GM19043 (cell line): ENCODE measurements around the gene SH3BP5.
"Not testable (repeated sequence)": the region's sequence is repeated elsewhere in the genome, so short reads cannot be mapped to it uniquely, and the experiment has no call there.

Source experiments
- ATAC-seq: cut with Tn5 transposase; IDR thresholded peaks from one replicate; pipeline ENCODE4 v1.9.1; 2021; ENCODE audit warnings: low read depth; ENCODE audit not compliant: unreplicated experiment

Gene SH3BP5, protein sequence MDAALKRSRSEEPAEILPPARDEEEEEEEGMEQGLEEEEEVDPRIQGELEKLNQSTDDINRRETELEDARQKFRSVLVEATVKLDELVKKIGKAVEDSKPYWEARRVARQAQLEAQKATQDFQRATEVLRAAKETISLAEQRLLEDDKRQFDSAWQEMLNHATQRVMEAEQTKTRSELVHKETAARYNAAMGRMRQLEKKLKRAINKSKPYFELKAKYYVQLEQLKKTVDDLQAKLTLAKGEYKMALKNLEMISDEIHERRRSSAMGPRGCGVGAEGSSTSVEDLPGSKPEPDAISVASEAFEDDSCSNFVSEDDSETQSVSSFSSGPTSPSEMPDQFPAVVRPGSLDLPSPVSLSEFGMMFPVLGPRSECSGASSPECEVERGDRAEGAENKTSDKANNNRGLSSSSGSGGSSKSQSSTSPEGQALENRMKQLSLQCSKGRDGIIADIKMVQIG

DNA sequence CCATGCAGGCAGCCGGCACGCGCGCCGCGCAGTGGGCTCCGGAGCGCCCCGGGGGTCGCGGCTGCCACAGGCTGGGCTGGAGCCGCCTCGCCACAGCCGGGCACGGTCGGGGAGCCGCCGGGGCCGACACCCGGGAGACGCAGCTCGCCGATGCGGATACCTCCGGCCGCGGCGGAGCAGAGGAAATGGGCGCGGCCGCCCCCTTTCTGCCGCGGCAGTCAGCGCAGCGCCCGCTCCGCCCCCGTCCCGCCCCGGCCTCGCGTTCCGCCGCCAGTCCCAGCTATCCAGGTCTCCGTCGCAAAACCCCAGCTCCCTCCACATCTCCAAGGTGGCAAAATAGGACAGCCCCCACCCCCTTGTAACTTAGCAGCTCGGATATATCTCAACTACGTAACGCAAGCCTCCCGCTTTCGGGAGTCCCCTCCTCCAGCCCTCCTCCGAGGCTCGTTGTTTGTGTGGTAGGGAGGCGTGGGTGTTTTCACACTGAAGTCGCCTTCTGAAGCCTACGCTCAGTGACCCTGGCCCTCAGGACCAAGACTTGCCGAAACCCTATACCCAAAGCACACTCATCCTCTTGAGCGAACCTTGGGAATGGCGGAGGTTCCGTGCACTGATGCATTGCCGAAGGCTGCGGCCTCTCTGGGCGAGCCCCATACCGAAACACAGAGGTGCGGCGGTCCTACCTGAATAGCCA, at the start of gene SH3BP5:
Gene SH3BP5, minus strand, starts transcription at position 182 of the 694 bp plus-strand sequence. Its CDS starts 178 bp downstream, at position 4.
- peak; percentile 78 for ATAC-seq

DNA sequence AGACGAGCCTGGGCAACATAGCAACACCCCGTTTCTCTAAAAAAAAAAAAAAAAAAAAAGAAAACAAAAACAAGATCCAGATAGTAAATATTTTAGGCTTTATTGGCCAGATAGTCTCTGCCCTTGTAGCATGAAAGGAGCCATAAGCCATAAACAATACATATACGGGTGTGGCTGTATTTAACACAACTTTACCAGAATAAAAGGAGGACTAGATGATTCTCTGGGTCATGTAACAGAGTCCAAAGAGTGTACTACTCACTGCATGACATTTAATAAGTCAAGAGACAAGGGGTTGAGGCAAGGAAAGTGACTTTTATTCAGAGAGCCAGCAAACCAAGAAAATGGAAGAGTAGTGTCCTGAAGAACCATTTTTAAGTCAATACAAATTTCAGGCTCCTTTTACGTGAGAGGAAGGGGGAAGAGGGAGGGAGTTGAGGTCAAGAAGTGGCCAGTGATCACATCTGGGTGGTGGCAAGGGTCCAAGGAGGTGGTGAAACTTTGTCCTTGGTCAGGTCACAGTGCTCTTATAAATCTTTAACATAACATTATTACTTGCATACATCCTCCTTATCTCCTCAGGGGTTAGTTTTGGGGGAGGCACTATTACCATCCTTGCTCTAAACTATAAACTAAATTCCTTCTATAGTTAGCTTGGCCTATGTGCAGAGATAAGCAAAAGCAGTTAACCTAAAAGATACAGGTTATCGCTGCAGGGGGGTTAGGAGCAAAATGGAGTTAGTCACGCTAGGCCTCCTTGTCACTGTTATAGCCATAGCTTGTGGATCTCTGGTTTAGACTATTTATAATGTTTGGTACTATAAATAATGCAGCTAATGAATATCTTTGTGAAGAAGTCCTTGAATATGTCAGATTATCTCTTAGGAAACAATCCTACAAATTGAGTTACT, 48.8 kb upstream of the SH3BP5 start:
- no peak for ATAC-seq

DNA sequence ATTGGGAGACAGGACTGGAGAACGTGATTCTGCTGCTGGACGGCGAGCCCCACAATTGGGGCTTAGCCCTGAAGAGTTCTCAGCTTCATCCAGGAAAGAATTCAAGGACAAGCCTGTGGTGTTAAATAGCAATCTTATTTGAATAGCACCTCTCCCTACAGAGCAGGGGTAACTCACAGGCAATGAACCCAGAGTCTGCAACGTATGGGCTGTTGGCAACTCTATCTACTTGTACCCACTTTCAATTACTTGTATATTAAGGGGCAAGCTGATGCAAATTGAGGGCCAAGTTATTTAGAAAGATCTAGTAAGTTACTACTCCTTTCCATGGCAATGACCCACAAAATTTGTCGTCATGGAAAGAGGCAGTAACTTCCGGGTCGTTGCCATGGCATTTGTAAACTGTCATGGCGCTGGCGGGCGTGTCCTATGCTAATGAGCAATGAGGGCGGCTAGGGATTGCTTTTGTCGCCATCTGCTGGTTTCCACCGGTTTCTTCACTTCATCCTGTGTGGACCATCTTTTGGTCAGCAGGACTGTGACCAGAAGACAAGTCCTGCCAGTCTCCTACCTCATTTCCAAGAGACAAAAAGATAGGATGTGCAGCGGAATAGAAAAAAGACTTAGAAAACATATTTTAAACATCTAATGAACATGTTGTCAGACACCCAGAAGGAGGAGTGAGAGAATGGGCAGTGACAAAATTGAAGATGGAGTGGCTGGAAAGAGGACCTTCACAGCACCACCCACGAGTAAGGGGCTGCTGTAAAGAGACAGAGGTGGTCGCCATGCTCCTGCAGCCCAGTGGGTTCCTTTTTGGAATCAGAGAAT, 45.8 kb upstream of the SH3BP5 start:
- peak; percentile 91 for ATAC-seq

DNA sequence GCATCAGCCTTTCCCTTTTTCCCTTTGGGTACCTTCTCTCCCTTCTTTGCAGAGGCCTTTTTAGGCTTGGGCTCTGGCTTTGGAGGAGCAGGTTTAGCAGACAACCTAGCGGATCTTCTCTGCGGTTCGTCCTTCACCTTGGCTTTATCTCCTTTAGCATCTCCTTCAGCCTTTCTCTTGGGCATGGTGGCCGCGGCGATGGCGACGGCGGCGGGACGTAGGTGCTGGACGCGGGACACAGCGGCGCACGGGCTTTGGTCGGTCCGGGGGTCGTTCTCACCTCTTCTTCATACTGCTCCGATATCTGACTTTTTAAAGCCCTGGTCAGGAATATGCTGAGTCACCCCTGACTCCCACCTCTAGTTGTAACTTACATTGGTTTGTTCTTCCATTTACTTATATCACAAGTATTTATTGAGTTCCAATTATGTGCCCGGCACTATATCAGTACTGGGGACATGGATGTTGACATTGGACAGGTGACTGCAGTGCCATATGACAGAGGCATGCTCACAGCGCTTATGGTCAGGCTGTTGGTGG, 43.1 kb upstream of the SH3BP5 start:
- no peak for ATAC-seq

DNA sequence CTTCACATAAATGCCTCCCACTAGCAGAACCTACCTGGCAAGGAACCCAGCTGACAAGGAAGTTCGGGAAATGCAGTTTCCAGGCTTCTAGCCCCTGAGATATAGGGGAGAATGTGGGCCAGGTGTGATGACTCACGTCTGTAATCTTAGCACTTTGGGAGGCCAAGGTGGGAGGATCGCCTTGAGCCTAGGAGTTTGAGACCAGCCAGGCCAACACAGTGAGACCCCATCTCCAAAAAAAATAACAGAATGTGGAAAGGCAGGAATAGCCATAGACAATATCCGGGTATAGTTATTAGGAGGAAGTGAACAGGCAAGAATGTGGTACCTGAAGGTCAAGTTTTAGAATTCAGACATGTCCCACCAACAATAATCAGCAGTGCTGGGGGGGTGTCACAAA, 40.5 kb upstream of the SH3BP5 start:
- no peak for ATAC-seq

DNA sequence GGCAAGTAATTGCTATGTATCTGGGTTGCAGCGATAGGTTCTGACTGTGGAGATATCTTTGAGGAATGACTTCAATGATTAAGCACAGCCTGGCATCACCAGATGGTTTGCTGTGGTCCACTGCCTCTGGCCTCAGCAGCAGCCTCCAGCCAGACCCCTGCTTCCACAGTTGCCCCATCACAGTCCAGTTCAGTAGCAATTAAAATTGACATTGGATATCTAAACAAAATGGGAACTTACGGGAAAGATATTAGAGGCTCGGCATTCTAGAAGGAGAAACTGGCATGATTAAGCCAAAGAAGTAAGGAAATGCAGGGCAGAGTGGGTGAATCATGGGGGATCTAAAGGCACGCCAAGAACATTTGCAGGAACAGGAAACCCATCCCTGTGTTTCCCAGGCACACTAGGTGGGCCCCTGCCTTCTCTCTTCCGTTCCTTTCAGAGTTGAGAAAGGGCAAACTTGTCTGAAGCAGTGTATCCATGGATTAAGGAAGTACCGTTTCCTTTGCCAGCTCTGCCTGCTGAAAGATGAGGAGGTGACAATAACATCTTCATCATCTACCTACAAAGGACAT, 36.3 kb upstream of the SH3BP5 start:
- no peak for ATAC-seq

DNA sequence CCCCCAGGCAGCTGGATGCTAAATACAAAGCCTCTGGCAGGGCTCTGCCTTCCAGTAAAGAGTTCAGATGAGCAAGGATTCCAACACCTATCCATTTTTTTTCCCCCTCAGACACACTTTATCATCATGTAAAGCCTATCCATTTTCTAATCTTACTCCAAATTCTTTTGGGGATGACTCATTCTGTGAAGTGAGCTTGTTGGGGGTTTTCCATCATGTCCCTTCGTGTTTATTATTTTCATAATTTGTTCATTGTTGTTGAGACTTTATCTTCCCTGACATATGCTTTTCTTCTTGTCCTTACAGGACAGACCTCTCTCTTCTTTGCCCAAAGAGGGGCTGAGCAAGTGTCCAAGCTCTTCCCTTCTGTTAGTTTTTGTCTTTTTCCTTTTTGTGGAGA, 34.7 kb upstream of the SH3BP5 start:
- no peak for ATAC-seq

DNA sequence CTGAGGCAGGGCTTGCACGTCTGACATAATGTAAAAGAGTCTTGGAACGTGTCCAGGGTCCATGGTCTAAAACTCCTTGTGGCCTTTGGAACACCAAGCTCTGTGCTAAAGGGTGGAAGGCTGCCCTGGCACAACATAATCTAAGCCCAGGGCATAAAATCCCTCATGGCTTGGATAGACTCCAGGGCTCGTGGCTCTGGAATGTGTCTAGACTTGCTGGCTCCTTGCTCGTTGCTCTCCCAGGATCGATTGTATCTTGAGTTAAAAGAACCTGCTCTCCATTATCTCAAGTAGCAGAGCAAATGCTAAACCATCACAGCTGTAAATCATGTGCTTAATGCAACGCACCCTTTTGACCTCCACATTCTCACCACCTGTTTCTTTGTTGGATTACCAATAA, 31.7 kb upstream of the SH3BP5 start:
- ATAC-seq = not testable (repeated sequence)

DNA sequence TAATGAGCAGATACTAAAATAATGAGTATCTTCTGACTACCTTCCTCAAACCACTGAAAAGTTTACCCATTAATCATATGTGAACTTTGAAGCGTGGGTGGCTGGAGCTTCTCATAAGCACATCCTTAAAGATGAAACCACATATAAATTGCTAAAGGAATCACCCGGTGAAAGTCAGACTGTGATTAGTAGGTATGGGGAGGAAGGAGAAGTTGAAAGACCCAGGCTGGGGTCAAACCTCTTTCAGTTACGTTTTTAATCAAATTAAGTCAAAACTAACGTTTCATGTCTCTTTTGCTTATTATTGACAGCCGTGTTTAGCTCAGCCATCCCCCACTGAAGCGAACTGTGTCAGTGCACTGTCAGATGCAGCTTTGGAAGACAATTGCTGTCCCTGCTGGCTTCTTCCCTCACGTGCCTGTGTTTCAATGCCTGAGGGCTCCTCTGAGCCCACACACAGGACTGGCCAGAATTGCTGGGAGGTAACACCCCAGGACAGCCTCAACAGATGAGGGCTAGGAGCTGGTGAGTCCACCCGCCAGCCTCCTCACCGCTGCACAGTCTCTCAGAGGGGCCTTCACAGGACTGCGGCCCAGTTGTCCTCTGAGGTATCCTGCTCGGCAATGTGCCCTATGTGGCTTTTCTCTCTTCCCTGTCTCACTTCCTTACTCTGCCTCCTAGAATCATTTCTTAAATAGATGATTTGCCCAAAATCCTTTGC, 29.3 kb upstream of the SH3BP5 start:
- peak; percentile 83 for ATAC-seq

DNA sequence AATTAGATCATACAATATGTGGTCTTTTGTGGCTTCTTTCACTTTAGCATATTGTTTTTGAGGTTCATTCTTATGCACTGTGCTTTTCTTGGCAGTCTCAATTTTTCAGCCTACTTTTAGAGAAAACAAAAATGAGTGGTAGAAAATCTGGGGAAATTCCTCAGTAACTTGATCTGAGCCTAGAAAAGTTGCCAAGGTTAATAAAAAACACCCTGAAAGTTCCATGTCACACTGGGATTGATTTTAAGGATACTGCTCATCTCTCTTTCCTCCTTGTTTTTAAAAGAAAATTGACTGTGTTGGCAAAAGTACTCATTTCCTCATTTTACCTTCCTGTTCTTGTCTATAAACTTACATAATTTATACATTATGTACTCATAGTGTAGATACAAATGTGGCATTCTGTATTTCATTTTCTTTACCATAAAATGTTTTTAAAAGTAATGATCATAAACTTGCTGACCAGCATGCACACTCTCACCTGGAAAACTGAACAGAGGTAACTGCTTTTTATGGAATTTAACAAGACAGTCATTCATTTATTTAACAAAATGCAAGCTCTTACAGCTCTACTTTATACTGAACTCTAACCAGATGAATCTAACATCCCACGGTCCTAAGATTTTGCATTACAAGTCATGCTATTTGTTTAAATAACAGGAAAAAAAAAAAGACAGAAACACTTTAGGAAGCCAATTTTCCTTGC, 28.6 kb upstream of the SH3BP5 start:
- ATAC-seq = no peak

DNA sequence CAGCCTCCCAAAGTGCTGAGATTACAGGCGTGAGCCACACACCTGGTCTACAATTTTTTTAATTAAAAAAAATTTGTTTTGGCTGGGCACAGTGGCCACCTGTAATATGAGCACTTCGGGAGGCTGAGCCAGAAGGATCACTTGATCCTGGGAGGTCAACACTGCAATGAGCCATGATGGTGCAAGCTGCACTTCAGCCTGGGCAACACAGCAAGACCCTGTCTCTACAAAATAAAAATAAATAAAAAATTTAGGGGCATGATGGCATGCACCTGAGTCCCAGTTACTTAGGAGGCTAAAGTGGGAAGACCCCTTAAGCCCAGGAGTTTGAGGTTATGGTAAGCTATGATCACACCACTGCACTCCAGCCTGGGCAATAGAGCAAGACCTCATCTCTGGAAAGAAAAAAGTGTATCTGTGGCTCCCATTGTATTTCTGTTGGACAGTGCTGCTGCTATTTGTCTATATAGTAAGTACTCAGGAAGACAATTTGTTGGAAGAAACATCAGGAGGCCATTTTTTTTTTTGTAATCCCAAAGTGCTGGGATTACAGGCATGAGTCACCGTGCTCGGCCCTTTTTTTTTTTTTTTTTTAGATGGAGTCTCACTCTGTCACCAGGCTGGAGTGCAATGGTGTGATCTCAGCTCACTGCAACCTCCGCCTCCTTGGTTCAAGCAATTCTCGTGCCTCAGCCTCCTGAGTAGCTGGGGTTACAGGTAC, 27.5 kb upstream of the SH3BP5 start:
- no peak for ATAC-seq

DNA sequence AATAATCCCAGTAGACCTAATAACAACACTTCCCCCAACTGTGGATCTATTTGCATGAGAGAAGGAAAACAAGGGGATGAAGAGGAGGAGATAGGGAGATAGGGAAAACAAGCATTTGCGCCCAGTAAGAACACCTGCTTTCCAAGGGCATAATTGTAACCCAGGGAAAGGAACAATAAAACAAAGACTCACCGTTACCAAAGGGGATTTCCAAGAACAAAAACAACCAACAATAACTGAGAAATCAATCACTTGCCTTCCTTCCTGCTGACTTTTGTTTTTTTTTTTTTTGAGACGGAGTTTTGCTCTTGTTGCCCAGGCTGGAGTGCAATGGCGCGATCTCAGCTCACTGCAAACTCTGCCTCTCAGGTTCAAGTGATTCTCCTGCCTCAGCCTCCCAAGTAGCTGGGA, 24.3 kb upstream of the SH3BP5 start:
- not testable (repeated sequence) for ATAC-seq

DNA sequence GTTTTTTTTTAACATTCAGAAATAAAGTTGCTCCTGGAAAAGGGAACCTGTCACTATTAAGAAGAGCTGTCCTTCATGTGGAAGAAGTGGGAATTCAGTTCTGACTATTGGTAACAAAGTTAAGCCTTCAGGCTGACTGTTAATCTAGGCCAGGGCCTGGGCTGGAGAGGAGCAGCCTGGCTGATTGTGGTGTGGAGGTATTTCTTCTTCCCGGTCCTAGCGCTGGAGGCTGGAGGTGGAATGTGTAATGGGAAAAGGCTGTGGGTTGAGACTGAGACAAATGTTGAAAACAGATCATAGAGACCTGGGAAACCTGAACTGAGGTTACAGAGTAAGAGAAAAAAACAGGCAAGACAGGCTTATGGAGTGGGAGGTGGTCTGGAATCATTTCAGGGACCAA, 23.8 kb upstream of the SH3BP5 start:
- no peak for ATAC-seq

DNA sequence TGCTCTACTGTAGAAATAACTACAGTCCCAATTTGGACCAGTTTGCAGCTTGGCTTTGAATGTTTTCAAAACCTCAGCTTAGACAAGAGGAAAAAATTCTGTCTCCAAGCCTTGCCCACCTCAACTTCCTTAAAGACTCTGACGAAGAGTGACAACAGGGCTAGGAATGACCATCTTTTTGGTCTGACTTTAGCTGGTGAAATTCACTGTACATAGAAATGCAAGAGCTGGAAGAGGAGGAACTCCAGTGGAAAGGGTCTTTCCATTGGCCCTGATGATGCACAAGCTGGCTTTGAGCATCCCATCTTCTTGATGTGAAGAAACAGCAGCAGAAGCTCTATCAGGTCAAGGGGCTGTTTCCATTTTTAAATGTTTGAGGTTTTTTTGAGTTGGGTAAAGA, 22.7 kb upstream of the SH3BP5 start:
- no peak for ATAC-seq

DNA sequence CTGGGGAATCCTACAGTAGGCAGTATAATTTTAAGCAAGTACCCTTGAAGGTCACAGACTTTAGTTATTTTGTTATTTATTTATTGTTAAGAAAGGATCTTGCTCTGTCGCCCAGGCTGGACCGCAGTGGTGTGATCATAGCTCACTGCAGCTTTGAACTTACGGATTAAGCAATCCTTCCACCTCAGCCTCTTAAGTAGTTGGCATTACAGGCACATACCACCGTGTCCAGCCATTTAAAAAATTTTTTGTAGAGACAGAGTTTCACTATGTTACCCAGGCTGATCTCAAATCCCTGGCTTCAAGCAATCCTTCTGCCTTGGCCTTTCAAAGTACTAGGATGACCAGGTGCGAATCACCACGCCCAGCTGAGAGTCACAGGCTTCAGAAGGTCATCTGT, 22.1 kb upstream of the SH3BP5 start:
- no peak for ATAC-seq

DNA sequence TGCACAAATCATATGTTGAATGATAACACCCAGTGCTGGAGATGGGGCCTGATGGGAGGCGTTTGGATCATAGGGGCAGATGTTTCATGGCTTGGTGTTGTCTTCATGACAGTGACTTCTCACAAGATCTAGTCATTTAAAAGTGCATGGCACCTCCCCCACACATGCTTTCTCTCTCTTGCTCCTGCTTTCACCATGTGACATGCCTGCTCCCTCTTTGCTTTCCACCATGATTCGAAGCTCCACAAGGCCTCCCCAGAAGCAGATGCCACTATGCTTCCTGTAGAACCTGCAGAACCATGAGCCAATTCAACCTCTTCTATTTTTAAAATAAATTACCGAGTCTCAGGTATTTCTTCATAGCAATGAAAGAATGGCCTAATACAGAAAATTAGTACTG, 17.8 kb upstream of the SH3BP5 start:
- ATAC-seq = no peak

DNA sequence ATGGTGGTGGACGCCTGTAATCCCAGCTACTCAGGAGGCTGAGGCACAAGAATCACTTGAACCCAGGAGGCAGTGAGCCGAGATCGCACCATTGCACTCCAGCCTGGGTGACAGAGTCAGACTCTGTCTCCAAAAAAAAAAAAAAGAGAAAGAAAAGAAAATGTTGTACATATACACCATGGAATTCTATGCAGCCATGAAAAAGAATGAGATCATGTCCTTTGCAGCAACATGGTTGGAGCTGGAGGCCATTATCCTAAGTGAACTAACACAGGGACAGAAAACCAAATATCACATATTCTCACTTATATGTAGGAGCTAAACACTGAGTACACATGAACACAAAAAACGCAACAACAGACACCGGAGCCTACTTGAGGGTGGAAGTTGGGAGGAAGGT, 17.1 kb upstream of the SH3BP5 start:
- ATAC-seq = not testable (repeated sequence)

DNA sequence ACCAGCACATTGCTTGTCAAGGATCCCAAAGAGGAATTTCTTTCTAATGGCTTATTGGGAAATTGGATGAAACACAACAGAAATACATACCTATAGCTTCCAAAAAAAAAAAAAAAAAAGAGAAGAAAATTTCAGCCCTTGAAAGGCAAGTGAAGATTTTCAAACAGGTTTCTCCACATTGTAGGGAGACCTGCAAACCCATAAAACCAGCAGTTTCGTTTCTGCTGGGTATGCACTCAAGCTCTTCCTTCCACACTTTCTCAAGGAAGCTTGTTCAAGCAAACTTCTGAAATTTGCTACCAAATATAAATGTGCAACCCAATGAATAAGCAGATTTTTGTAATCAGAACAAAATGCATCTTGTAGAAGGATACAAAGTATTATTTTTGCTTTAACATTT, 15.9 kb upstream of the SH3BP5 start:
- ATAC-seq = no peak
